HEK293T (cell line): ENCODE measurements around the gene PAQR6.

ENCODE experiments used
- CTCF ChIA-PET: fragments of 350-600 bp; formaldehyde crosslinking; extraction: SDS; loops from one replicate; lab custom pipeline; 2021; ENCODE audit warnings: antibody characterized with exemption, inconsistent platforms; lab: Yijun Ruan, JAX
- POLR2A ChIA-PET: fragments of 350-600 bp; formaldehyde crosslinking; extraction: SDS; loops from one replicate; lab custom pipeline; 2020; ENCODE audit warnings: antibody characterized with exemption, inconsistent platforms; lab: Yijun Ruan, JAX
- DNase-seq: peaks from one replicate; pipeline ENCODE4 v3.0.0; 2012; ENCODE audit warnings: mixed read lengths; ENCODE audit errors: extremely low spot score
- ARNT ChIP-seq: fragments of 450-650 bp; IDR thresholded peaks from 2 replicates; pipeline ENCODE4 v1.6.1; 2017; ENCODE audit warnings: mild to moderate bottlenecking
- BHLHE40 ChIP-seq: fragments of 450-650 bp; IDR thresholded peaks from 2 replicates; pipeline ENCODE4 v1.6.1; 2016; ENCODE audit warnings: mild to moderate bottlenecking, moderate library complexity, borderline replicate concordance
- CTBP1 ChIP-seq: fragments of 450-650 bp; IDR thresholded peaks from 2 replicates; pipeline ENCODE4 v1.6.1; 2016; ENCODE audit warnings: borderline replicate concordance
- ELF4 ChIP-seq: fragments of 450-650 bp; IDR thresholded peaks from 2 replicates; pipeline ENCODE4 v1.6.1; 2017; ENCODE audit warnings: antibody characterized with exemption
- FOXA1 ChIP-seq: fragments of 450-650 bp; IDR thresholded peaks from 2 replicates; pipeline ENCODE4 v1.6.1; 2016; ENCODE audit warnings: mild to moderate bottlenecking
- FOXK2 ChIP-seq: fragments of 450-650 bp; IDR thresholded peaks from 2 replicates; pipeline ENCODE4 v1.6.1; 2016; ENCODE audit warnings: mild to moderate bottlenecking
- FOXM1 ChIP-seq: fragments of 450-650 bp; IDR thresholded peaks from 2 replicates; pipeline ENCODE4 v1.6.1; 2017; ENCODE audit warnings: mild to moderate bottlenecking, borderline replicate concordance
- HDGF ChIP-seq: fragments of 450-650 bp; IDR thresholded peaks from 2 replicates; pipeline ENCODE4 v1.6.1; 2017; ENCODE audit warnings: antibody characterized with exemption, borderline replicate concordance
- L3MBTL2 ChIP-seq: fragments of 450-650 bp; conservative IDR thresholded peaks from 2 replicates; pipeline ENCODE4 v1.6.1; 2016; ENCODE audit warnings: mild to moderate bottlenecking
- LEF1 ChIP-seq: fragments of 450-650 bp; IDR thresholded peaks from 2 replicates; pipeline ENCODE4 v1.6.1; 2017; ENCODE audit warnings: mild to moderate bottlenecking, borderline replicate concordance
- NFRKB ChIP-seq: fragments of 450-650 bp; IDR thresholded peaks from 2 replicates; pipeline ENCODE4 v1.6.1; 2016; ENCODE audit warnings: mild to moderate bottlenecking, moderate library complexity
- SP1 ChIP-seq: fragments of 450-650 bp; IDR thresholded peaks from 2 replicates; pipeline ENCODE4 v1.6.1; 2017
- SUZ12 ChIP-seq: fragments of 450-650 bp; IDR thresholded peaks from 2 replicates; pipeline ENCODE4 v1.6.1; 2016; ENCODE audit warnings: mild to moderate bottlenecking
- TARDBP ChIP-seq: fragments of 450-650 bp; IDR thresholded peaks from 2 replicates; pipeline ENCODE4 v1.6.1; 2016
- ZNF384 ChIP-seq: fragments of 450-650 bp; IDR thresholded peaks from 2 replicates; pipeline ENCODE4 v1.6.1; 2016
- TF ChIP-seq, protein P1 (sequence below): fragments of 450-650 bp; IDR thresholded peaks from 2 replicates; pipeline ENCODE4 v1.6.1; 2016

Gene PAQR6

DNA sequence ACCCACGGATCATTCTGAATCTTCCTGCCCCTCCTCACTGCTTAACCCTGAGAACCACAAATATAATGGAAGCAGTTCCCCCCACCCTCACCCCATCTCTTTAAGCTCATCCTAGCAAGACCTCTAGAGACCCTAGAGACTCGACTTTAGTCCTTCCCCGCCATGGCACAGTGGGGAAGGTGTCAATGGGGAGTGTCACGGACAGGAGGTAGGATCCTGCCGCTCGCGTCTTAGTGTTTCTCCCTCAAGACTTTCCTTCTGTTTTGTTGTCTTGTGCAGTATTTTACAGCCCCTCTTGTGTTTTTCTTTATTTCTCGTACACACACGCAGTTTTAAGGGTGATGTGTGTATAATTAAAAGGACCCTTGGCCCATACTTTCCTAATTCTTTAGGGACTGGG lies 35.7 kb downstream of the PAQR6 start:
- no peak for DNase-seq
- ChIA-PET POLR2A (interaction anchor here (0.5 to 3.9 kb wide), 44 partner anchors 8 to 289 kb away, joined by 3 to 63 read pairs (median 5); partner anchors contain the start of genes CCT3, MEF2D, PAQR6 and SEMA4A), CTCF (interaction anchor here (0.6 to 2.7 kb wide), 4 partner anchors 13 to 71 kb away, joined by 4 to 18 read pairs (median 8); no protein-coding TSS in a partner anchor)
- no peak for TF ChIP-seq SP1
- TF ChIP-seq L3MBTL2: no peak
- no peak for TF ChIP-seq SUZ12
- no peak for TF ChIP-seq HDGF
- TF ChIP-seq CTBP1: no peak
- TF ChIP-seq FOXA1: no peak
- TF ChIP-seq FOXM1: no peak
- TF ChIP-seq TARDBP: no peak
- TF ChIP-seq ZNF384: no peak
- no peak for TF ChIP-seq BHLHE40
- no peak for TF ChIP-seq NFRKB
- no peak for TF ChIP-seq ARNT
- no peak for TF ChIP-seq ELF4
- TF ChIP-seq LEF1: no peak
- no peak for TF ChIP-seq FOXK2
- TF ChIP-seq, protein P1, sequence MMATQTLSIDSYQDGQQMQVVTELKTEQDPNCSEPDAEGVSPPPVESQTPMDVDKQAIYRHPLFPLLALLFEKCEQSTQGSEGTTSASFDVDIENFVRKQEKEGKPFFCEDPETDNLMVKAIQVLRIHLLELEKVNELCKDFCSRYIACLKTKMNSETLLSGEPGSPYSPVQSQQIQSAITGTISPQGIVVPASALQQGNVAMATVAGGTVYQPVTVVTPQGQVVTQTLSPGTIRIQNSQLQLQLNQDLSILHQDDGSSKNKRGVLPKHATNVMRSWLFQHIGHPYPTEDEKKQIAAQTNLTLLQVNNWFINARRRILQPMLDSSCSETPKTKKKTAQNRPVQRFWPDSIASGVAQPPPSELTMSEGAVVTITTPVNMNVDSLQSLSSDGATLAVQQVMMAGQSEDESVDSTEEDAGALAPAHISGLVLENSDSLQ: no peak

DNA sequence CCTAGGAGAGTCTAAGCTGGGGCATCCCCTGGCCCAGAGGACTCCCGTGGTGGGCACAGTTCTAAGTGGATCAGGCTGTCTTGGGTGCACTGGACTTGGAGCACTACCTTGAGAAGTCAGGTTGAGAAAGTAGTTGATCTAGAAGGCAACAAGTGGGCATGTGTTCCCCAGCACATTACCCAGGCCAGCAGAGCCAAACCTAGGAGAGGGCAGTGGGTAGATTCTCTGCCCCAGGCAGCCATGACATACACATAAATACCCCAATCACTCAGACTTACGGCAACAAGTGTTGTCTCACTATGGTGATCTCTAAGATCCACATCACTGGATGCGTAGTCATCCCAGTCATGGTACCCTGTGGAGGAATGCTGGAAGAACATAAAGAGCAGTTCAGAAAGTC lies 36.6 kb downstream of the PAQR6 start:
- DNase-seq: no peak
- TF ChIP-seq NFRKB (no peak), ZNF384 (no peak), SP1 (no peak), CTBP1 (no peak), SUZ12 (no peak), HDGF (no peak), FOXM1 (no peak), FOXA1 (no peak), ELF4 (no peak), FOXK2 (no peak), ARNT (no peak), TARDBP (no peak), LEF1 (no peak)
- TF ChIP-seq, protein P1: no peak
- POLR2A ChIA-PET: no interaction called here
- CTCF ChIA-PET: no interaction called here

DNA sequence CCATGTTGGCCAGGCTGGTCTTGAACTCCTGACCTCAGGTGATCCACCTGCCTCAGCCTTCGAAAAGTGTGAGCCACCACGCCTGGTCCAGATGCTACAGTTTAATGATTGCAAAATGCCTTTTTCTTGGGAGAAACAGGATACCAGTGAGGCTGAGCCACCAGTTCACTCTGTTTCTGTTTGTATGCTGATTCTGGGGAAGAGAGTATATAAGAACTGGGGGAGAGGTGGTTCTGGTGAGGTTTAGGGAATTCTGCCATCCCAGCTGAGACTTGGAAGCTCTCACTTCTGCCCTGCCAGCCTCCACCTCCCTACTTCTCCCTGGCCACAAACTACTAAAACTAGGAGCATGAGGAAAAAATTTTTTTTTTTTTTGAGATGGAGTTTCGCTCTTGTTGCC lies 43.2 kb downstream of the PAQR6 start:
- TF ChIP-seq SUZ12 (no peak), LEF1 (no peak), NFRKB (no peak), ZNF384 (no peak), SP1 (no peak), TARDBP (no peak), BHLHE40 (no peak), FOXA1 (no peak), ARNT (no peak), CTBP1 (no peak)
- TF ChIP-seq, protein P1: no peak
- DNase-seq: no peak
- ChIA-PET CTCF (interaction anchor here (0.6 kb wide), 1 partner anchor 53 kb away, joined by 6 read pairs; no protein-coding TSS in a partner anchor), POLR2A (interaction anchor here (1.2 to 4.2 kb wide), 2 partner anchors 8 to 10 kb away, joined by 4 to 16 read pairs; partner anchors contain the start of genes PMF1 and SLC25A44)

DNA sequence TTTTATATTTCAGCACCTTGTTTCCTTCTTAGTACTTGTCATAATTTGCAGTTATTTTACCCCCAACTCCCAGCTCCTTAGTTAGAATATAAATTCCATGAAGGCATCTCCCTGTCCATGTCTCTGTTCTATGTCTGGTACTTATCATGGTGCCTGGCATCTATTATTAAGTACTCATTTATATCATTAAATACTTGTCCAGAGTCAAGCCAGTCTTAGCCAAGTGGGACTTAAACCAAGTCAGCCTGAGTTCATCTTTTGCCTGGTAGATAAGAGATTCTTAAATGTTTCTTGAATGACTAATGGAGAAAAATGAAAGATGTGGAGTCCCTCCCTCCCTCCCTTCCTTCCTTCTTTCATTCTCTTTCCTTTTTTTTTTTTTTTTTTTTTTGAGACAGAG lies 44.5 kb downstream of the PAQR6 start:
- ChIA-PET POLR2A (interaction anchor here (4.2 to 5.0 kb wide), 2 partner anchors 9 to 10 kb away, joined by 16 to 32 read pairs; partner anchors contain the start of genes PMF1 and SLC25A44), CTCF (no interaction called here)
- TF ChIP-seq ELF4: no peak
- TF ChIP-seq ARNT: no peak
- TF ChIP-seq HDGF: no peak
- no peak for TF ChIP-seq SUZ12
- no peak for TF ChIP-seq FOXM1
- TF ChIP-seq TARDBP: no peak
- TF ChIP-seq, protein P1: no peak
- no peak for TF ChIP-seq NFRKB
- no peak for TF ChIP-seq CTBP1
- TF ChIP-seq LEF1: no peak
- no peak for TF ChIP-seq SP1
- no peak for TF ChIP-seq ZNF384
- no peak for DNase-seq

DNA sequence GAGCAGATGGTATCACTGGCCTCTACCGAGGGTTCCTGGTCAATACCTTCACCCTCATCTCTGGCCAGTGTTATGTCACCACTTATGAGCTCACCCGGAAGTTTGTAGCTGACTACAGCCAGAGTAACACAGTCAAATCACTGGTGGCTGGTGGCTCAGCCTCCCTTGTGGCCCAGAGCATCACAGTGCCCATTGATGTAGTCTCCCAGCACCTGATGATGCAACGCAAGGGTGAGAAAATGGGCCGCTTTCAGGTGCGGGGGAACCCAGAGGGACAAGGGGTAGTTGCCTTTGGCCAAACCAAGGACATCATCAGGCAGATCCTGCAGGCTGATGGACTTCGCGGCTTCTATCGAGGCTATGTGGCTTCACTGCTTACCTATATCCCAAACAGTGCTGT lies 47.8 kb downstream of the PAQR6 start:
- POLR2A ChIA-PET: interaction anchor here (5.0 kb wide), 1 partner anchor 13 kb away, joined by 32 read pairs; the partner anchor contains the start of gene PMF1
- CTCF ChIA-PET: no interaction called here
- no peak for TF ChIP-seq HDGF
- TF ChIP-seq NFRKB: no peak
- TF ChIP-seq ARNT: no peak
- no peak for TF ChIP-seq SP1
- no peak for TF ChIP-seq L3MBTL2
- no peak for TF ChIP-seq CTBP1
- TF ChIP-seq, protein P1: no peak
- TF ChIP-seq SUZ12: no peak
- TF ChIP-seq BHLHE40: no peak
- no peak for TF ChIP-seq FOXM1
- TF ChIP-seq FOXK2: no peak
- no peak for DNase-seq
